Stimulated activated CD4-positive, alpha-beta T cell treated with anti-CD3 and anti-CD28 coated beads, TNF-alpha, amount 100 ng/mL, for 24 hours (primary cell): Measurements from ENCODE around the gene KCNQ2.

Experiments
- DNase-seq, 3 experiments: peaks; one replicate each; pipeline ENCODE4 v3.0.0-alpha.2; 2020; ENCODE audit warnings: low read depth in 3 of 3

Gene KCNQ2

DNA sequence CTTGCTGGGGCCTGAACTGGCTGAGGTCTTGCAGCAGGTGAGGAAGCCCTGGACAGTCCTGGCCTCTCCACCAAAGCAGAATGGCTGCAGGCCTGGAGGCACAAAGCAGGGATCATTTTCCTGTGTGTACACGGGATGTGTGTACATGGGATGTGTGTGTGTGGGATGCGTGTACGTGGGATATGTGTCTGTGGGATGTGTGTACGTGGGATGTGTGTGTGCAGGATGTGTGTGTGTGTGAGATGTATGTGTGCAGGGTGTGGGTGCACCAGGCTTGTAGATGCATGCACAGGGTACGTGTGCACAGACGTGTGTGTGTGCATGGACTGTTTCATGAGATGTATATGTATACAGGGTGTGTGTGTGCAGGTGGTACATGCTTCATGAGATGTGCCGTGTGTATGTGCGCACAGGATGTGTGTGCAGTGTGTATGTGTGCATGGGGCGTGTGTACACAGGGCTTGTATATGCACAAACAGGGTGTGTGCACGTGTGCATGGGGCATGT lies 103.4 kb downstream of the KCNQ2 start:
- no peak for DNase-seq

- no peak for DNase-seq
Measured at GRCh38 chr20:63368151-63368550, 104.3 kb downstream of the KCNQ2 start.

- DNase-seq = no peak
Measured at GRCh38 chr20:63367446-63368055, 104.9 kb downstream of the KCNQ2 start.

GRCh38 chr20:63366390-63367365 lies 105.8 kb downstream of the KCNQ2 start:
- DNase-seq = no peak

GRCh38 chr20:63365601-63366389 lies 106.7 kb downstream of the KCNQ2 start:
- no peak for DNase-seq

DNA sequence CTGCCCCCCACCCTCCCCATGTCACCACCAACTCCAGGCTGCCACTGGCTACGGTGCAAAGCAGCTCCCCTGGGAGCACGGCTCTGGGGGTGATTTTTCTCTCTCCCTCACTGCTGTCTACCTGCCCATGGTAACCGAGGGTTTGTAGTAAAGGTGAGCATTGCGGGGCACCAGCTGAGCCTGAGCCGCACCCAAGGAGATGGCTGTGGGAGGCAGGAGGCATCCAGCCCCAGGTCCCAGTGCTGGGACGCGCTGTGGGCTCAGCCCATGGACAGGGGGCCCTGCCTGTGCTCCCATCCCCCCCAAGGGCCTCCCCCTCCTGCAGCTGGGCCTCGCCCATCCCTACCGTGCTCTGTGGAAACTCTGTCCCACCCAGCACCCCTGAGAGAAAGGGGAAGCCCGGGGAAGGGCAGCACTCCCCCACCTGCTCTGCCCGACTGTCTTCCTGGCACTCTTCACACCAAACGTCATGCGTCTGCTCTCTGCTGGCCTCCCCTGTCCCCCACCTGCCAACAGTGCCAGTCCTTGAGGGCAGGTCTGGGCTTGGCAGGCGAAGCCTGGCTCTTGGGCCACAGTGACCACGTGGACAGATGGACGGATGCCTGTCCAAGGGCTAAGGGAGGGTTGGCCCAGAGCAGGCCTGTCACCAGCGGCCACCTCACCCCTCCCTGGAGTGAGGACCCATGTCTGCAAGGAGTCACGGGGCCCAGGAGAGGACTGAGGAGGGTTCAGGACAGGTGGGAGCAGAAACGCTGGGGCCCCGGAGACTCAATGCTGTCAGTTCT lies 107.5 kb downstream of the KCNQ2 start:
- no peak for DNase-seq

- DNase-seq = no peak
Measured at GRCh38 chr20:63363981-63364561, 108.4 kb downstream of the KCNQ2 start.

GRCh38 chr20:63363013-63363957 lies 109.2 kb downstream of the KCNQ2 start:
- DNase-seq = no peak

DNA sequence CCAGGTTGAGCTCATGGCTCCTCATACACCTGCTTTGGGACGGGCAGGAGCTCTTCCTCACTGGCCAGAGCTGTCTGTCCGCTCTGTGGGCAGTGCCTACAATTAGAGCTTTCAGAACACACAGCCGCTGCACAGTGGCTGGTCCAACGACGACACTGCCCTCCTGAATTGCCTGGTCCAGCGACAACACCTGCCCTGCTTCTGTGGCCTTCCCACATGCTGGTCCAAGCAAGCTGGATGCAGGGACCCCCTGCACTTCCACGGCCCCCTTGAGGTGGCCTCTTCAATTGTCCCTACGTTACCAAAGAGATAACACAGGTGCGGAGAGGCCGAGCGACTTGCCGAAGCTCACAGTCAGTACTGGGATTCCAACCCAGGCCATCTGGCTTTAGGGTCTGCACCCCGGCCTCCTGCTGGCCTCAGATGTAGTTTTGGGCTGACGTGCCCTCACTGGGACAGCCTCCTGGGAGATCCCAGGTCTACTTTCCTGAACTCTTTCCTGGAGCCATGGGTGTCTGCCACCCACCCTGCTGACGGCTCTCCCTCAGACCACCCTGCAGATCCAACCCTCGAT lies 109.9 kb downstream of the KCNQ2 start:
- no peak for DNase-seq

DNA sequence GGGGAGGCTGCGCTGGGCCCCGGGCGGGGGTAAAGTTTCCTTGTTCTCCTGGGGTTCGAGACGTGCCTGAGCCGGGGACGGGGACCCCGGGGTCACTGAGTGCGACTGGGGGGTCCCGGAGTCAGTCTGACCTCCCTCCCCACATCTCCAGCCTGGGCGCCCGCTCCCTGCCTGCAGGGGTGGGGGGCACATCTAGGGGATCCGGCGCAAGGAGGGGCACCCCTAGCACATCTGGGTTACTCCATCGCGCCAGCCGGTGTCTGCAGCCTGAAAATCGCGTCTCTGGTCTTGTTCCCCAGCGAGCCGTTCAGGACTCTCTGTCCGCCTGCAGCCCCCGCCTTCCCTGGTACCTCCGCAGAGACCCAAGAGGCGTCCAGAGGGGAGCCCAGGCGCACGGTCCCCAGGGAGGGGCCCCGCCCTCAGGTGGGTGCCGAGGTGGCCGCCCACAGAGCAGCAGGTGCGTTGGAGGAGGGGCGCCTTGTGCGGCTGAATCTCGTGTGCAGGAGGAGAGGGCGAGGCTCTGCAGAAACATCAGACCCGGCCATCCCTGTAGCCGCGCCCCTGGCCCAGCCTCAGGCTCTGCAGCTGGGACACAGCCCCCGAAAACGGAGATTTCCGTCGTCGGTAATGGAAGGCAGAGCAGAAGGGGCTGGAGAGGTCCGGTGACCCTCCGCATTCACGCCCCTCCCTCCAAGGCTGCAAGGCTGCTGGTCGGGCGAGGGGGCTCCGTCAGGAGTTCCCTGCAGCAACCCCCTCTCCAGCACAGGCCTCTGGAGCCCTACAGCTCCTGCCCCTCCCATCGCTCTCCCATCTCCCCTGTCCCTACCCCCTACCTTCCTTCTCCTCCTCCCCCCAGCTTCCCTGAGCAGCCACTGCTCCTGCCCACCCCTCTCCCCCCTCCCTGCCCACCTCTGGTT lies 110.7 kb downstream of the KCNQ2 start:
- no peak for DNase-seq

DNA sequence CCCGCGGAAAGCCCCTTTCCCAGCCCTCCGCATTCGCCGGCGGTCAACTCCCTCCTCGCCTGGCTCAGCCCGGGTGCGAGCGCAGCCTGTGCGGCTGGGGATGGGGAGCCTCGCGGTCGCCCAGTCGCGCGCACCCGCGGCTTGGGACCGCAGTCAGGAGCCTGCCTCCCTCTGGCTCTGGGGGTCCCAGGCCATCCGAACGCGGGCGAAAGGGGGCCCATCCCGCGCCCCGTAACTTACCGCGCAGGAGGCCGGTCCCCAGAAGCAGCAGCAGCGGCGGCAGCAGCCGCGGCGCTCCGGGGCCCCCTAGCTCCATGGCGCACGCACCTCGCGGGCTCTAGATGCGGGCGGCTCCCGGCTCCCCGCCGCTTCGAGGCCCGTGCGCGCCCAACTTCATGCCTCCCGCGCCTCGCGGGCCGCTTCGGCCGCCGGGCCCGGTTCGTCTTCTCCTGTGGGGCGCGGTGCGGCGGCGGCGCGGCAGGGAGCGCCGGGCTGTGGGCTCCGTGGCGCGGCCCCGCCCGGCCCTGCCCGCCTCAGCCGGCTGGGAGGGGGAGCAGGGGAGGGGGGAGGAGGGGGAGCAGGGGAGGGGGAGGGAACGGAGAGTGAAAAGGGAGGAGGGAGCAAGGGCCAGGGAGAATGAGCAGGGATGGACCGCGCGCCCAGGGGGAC lies 111.5 kb downstream of the KCNQ2 start, which contains the start of gene CHRNA4:
Gene CHRNA4, minus strand, starts transcription at position 500 of the 669 bp plus-strand sequence. Its CDS starts 184 bp downstream, at position 316.
- DNase-seq = no peak

GRCh38 chr20:63359937-63360849 lies 112.3 kb downstream of the KCNQ2 start:
- DNase-seq = no peak

DNA sequence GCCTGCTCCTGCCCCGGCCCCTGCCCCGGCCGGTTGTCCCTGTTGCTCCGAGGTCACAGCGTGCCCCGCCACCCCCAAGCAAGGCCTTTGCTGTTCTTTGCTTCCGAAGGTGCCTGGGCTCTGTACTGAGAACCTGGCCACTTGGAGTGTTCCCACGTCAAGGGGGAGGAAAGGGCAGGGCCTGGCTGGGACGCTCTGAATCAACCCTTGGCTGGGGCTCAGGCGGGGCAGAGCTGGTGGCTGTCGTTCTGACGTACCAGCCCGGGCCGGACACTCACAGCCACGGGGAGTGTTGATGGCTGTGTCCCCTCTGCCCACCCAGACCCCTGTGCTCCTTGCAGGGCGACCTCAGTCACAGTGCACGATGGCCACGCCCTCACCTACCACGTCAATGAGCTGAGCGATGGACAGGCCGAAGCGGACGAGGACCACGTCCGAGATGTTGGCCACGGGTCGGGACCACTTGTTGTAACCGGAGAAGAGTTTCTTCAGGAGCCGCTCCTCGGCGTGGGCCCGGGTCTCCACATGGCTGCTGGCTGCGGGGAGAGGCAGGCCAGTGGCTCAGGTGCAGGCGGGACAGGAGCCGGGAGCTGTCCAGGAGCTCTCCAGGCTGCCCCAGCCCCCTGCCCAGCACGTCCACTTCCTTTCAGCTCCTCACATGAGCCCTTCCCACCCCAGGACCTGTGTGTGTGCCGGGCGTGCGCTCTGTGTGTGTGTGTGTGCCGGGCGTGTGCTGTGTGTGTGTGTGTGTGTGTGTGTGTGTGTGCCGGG lies 113.1 kb downstream of the KCNQ2 start:
- DNase-seq = no peak

DNA sequence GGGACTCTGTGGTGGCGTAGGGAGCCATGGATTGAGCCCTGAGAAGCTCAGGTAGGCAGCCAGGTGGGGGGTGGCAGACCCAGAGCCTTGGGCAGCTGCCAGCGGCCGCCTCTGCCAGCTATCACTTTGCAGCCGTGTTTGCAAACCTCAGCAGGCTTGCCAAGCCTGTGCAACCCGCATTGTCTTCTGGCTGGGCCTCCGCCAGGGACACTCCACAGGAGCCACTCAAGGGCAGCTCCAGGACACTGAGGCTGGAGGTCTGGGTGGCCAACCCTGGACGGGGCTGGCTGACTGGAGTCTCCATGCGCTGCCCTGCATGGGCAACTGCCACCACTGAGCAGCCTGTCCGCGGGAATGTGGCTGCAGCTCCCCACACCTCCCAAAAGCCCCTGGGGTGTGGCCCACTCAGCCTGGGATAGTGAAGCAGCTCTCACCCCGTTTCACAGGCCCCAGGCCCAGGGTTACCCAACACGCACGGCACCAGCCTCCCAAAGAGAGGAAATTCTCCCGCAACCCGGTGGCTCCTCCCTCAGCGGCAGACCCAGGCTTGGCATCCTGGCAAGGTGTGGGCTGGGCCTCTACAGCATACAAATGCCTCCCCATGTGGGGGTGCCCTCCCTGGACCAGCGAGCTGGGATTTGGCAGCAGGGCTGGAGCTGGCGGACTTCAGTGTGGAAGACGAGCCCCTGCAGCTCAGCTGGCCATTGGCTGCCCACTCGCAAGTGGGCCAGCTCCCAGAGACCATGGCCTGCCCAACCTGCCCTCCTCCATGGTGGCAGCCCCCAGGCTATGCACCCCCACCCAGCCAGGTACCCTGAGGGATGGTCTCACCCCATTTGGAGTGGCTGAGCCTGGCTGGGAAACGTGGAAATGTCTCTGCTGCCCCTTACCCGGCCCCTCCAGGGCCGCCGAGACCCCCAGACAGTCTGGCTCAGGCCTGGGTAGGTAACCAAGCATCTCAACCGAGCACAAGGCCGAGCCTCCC lies 114.2 kb downstream of the KCNQ2 start:
- DNase-seq = no peak
